ENCODE measurements around the gene TRMT11. TPM values are rescaled to one million over a fixed set of nuclear protein-coding genes. Genes with fewer than 3 reads are reported as not detected.

Gene TRMT11
- polyA plus RNA-seq, 1 of the 3 experiments (the other 2 are of a cell fraction) = 15.0 TPM

GRCh38 chr6:126030045-126030444 lies 43.7 kb downstream of the TRMT11 start:
- Histone ChIP-seq H3K4me1 (ENCODE audit: control insufficient read depth in 1 of 2, insufficient read depth in 2 of 2, low read depth in 1 of 2, low read length in 1 of 2) (no peaks in the 10 kb centered on the region; a peak in 2 of 4 replicates), H3F3A (replicated peaks; ENCODE audit: insufficient read depth) (peaks cover 10% of the 10 kb centered on the region), H4K20me1 (ENCODE audit: insufficient read depth) (no peaks in the 10 kb centered on the region), H3K9me3 (no peaks in the 10 kb centered on the region), H3K9me2 (no peaks in the 10 kb centered on the region), H3K36me3 (replicated peaks in 1 of 2; ENCODE audit: control insufficient read depth in 1 of 2, insufficient read depth in 2 of 2, low read length in 1 of 2) (peaks cover 24 to 62% of the 10 kb centered on the region in 2 experiments), H3K27ac (ENCODE audit: low read depth in 2 of 2, low read length in 1 of 2) (no peak overlapping the region), H2AFZ (ENCODE audit: low read depth) (no peak overlapping the region), H3K9ac (no peak overlapping the region), H3K79me2 (ENCODE audit: insufficient read depth) (no peaks in the 10 kb centered on the region), H3K4me3 (ENCODE audit: low read depth in 2 of 2, low read length in 1 of 2) (no peak overlapping the region), H3K27me3 (ENCODE audit: insufficient read depth) (no peaks in the 10 kb centered on the region), H3K4me2 (no peak overlapping the region)
- ChIA-PET POLR2A (no interaction called here), CTCF (interaction anchor here (1.2 to 1.5 kb wide), 2 partner anchors 25 to 33 kb away, joined by 4 to 6 read pairs; no protein-coding TSS in a partner anchor)
- 100% methylated on average over 2 of the region's 2 CpGs for WGBS (ENCODE audit: low lambda C conversion rate)
- TF ChIP-seq JUND (IDR thresholded peaks at IDR 0.05) = no peak
- no peak for TF ChIP-seq FOSL2 (IDR thresholded peaks at IDR 0.05; ENCODE audit: borderline replicate concordance, low read depth)
- TF ChIP-seq YY1 (IDR thresholded peaks at IDR 0.05; ENCODE audit: low read depth) = no peak
- TF ChIP-seq ZBTB33 (IDR thresholded peaks at IDR 0.05; ENCODE audit: borderline replicate concordance, low read depth) = no peak
- no peak for TF ChIP-seq POLR2AphosphoS5 (IDR thresholded peaks at IDR 0.05; ENCODE audit: low read depth, low read length)
- no peak for TF ChIP-seq REST (IDR thresholded peaks at IDR 0.05; ENCODE audit: low read depth, low read length)
- TF ChIP-seq RCOR1 (IDR thresholded peaks at IDR 0.05; ENCODE audit: low read length) = no peak
- no peak for TF ChIP-seq GATA2 (CRISPR knock-in tag; IDR thresholded peaks at IDR 0.05)
- no peak for TF ChIP-seq FOXJ3 (CRISPR knock-in tag; IDR thresholded peaks at IDR 0.05)
- no peak for TF ChIP-seq CTCF (IDR thresholded peaks at IDR 0.05)
- TF ChIP-seq MEF2A (IDR thresholded peaks at IDR 0.05; ENCODE audit: borderline replicate concordance, low read depth) = no peak
- TF ChIP-seq GABPA (IDR thresholded peaks at IDR 0.05; ENCODE audit: low read depth) = no peak
- TF ChIP-seq RAD21 (IDR thresholded peaks at IDR 0.05; ENCODE audit: low read length) = no peak
- no peak for TF ChIP-seq ELF1 (IDR thresholded peaks at IDR 0.05)
- DNase-seq = peak; percentile 9
